ENCODE measurements around the gene REELD1. TPM values are rescaled to one million over a fixed set of nuclear protein-coding genes. Genes with fewer than 3 reads are reported as not detected.

REELD1 gene
- total RNA-seq, 1 donor from 2014 or later, result 0.74 TPM

DNA sequence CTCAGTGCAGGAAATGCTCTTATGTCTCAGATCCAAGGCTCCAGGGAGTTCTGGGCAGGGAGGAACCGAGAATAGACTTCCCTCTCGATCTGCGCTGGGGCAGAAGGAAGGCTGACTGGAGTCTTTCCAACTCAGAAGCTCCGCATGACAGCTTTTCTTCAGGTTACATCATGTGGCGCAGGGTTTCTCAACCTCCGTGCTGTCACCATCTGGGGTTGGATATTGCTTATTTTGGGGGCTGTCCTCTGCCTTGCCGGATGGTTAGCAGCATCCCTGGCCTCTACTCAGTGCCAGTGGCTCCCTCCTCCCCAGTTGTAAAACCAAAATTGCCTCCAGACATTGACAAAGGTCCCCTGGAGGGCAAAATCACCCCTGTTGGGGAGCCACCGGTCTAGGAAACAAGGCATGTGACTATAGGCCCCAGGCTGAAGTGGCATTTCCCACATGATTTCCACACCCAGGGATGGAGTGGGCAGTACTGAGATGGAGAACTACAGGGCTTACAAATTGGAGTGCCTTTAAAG is 21.4 kb downstream of the REELD1 start:
- H3K36me3 ChIP-seq, result no peaks in the 10 kb centered on the region
- H3K9me3 ChIP-seq, result no peaks in the 10 kb centered on the region
- no peak overlapping the region for H3K27ac ChIP-seq
- intact Hi-C loops (cut with DNase I), result no loop called here
- TF ChIP-seq POLR2AphosphoS5 (IDR thresholded peaks at IDR 0.05; ENCODE audit: insufficient read depth in 1 of 2, low read depth in 1 of 2) (no peak), POLR2A (IDR thresholded peaks at IDR 0.05) (no peak)
- TF ChIP-seq, protein P1, sequence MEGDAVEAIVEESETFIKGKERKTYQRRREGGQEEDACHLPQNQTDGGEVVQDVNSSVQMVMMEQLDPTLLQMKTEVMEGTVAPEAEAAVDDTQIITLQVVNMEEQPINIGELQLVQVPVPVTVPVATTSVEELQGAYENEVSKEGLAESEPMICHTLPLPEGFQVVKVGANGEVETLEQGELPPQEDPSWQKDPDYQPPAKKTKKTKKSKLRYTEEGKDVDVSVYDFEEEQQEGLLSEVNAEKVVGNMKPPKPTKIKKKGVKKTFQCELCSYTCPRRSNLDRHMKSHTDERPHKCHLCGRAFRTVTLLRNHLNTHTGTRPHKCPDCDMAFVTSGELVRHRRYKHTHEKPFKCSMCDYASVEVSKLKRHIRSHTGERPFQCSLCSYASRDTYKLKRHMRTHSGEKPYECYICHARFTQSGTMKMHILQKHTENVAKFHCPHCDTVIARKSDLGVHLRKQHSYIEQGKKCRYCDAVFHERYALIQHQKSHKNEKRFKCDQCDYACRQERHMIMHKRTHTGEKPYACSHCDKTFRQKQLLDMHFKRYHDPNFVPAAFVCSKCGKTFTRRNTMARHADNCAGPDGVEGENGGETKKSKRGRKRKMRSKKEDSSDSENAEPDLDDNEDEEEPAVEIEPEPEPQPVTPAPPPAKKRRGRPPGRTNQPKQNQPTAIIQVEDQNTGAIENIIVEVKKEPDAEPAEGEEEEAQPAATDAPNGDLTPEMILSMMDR (IDR thresholded peaks at IDR 0.05), result no peak
- H3K4me3 ChIP-seq, result no peak overlapping the region
- no peaks in the 10 kb centered on the region for H3K4me1 ChIP-seq
- no peaks in the 10 kb centered on the region for H3K27me3 ChIP-seq
- no peak for DNase-seq (ENCODE audit: extremely low spot score in 2 of 2)

DNA sequence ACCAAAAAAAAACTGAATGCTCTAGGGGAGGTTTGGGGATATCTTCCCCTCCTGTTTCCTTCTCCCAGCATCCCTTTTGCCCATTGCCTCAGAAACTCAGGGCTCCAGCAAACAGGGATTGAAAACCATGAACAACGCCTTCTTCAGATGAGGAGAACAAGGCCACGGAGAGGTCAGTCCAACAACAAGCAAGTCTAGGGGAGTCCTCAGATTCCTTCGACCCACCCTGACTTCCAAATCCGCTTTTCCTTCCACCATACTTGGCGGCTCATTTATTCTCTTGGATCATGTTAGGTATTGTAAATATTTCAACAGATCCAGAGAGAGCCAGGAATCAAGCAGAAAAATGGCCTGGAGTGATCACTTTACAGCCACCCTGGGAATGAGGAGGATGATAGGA is 21.9 kb downstream of the REELD1 start:
- Histone ChIP-seq H3K4me3 (no peak overlapping the region), H3K9me3 (no peaks in the 10 kb centered on the region), H3K27ac (no peak overlapping the region), H3K27me3 (no peaks in the 10 kb centered on the region), H3K4me1 (no peaks in the 10 kb centered on the region), H3K36me3 (no peaks in the 10 kb centered on the region)
- DNase-seq (ENCODE audit: extremely low spot score in 2 of 2), result no peak
- TF ChIP-seq POLR2A (IDR thresholded peaks at IDR 0.05), result no peak
- TF ChIP-seq, protein P1 (IDR thresholded peaks at IDR 0.05), result no peak
- no peak for TF ChIP-seq POLR2AphosphoS5 (IDR thresholded peaks at IDR 0.05; ENCODE audit: insufficient read depth in 1 of 2, low read depth in 1 of 2)
- intact Hi-C loops (cut with DNase I), result no loop called here

DNA sequence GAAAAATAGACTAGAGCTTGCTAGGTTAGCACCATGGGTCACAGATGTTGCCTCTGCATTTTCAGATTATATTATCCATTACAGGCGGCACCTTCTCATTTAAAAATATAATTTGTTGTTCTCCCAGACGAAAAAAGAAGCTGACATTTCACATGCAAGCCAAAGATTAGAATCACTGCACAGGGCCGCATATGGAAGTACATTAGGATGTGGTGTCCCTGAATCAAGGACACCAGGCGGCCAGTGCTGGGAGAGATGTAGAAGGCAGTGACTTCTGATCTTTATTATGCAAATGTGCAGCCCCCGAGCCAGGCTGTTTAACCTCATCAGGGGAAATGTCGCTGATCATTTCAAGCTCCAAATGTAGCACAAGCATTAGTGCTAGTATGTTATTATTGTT is 22.8 kb downstream of the REELD1 start:
- Histone ChIP-seq H3K4me3 (no peak overlapping the region), H3K9me3 (no peaks in the 10 kb centered on the region), H3K36me3 (no peaks in the 10 kb centered on the region), H3K27me3 (no peaks in the 10 kb centered on the region), H3K27ac (no peak overlapping the region), H3K4me1 (peaks cover 9% of the 10 kb centered on the region)
- no peak for DNase-seq (ENCODE audit: extremely low spot score in 2 of 2)
- no peak for TF ChIP-seq POLR2A (IDR thresholded peaks at IDR 0.05)
- TF ChIP-seq, protein P1 (IDR thresholded peaks at IDR 0.05), result no peak
- TF ChIP-seq POLR2AphosphoS5 (IDR thresholded peaks at IDR 0.05; ENCODE audit: insufficient read depth in 1 of 2, low read depth in 1 of 2), result no peak
- intact Hi-C loops (cut with DNase I), result no loop called here

DNA sequence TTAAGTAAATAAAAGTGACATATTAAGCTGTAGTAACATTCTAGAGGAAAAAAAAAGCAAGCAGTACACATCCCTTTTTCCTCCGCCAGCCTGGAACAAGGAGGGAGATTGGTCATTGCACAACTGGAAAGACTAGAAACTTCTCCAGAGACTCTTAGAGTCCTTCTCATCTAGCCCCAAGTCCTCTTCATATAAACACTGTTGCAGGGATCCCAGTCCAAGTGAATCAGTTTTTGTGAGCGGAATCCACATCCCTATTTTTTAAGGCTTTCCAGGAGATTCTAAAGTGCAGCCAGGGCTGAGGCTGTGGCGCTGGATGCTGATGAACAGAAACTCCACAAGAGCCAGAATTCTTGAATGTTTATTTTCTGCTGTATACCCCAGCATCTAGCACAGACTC is 23.8 kb downstream of the REELD1 start:
- Histone ChIP-seq H3K27ac (no peak overlapping the region), H3K36me3 (no peaks in the 10 kb centered on the region), H3K4me1 (peaks cover 17% of the 10 kb centered on the region), H3K27me3 (no peaks in the 10 kb centered on the region), H3K4me3 (no peak overlapping the region), H3K9me3 (no peaks in the 10 kb centered on the region)
- intact Hi-C loops (cut with DNase I), result no loop called here
- TF ChIP-seq POLR2A (IDR thresholded peaks at IDR 0.05) (no peak), POLR2AphosphoS5 (IDR thresholded peaks at IDR 0.05; ENCODE audit: insufficient read depth in 1 of 2, low read depth in 1 of 2) (no peak)
- TF ChIP-seq, protein P1 (IDR thresholded peaks at IDR 0.05), result no peak
- DNase-seq (ENCODE audit: extremely low spot score in 2 of 2), result no peak

DNA sequence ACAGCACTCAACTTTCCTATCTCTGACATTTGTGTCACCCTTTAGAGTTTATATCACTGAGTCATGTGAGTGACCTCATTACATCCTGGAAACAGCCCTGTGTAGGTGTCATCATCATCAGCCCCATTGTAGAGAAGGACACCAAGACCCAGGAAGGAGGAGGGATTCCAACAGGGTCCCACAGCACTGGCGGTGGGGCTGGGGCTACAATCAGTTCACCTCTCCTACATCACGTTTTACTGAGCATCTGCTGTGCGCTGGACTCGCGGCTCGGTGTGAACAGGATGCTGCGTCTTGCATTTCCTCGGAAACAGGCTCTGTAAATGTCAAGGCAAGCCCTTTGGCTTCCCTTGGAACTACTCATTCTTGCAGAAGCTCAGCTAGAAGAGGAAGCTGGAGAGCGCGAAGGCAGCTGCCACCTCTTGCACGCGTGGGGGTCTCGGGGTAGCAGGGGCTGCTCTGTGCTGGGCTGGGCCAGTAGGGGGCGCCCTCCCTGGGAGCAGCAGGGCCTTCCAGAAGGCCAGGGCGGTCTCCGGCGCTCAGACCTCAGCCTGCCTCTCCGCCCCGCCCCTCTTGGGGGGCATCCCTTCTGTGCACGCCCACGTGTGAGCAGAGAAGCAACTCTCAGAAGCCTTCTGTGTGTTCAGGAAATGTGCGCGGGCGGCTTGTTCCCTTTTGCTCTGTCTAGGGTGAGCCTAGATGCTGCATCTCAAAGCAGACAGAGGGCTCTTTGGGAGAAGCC is 29.0 kb downstream of the REELD1 start:
- Histone ChIP-seq H3K4me3 (no peak overlapping the region), H3K9me3 (no peaks in the 10 kb centered on the region)

More for the DNA sequence above, 29.0 kb downstream of the REELD1 start:
- Histone ChIP-seq H3K4me1 (peaks cover 17% of the 10 kb centered on the region), H3K36me3 (no peaks in the 10 kb centered on the region), H3K27me3 (no peaks in the 10 kb centered on the region), H3K27ac (no peak overlapping the region)
- no peak for DNase-seq (ENCODE audit: extremely low spot score in 2 of 2)
- no peak for TF ChIP-seq POLR2AphosphoS5 (IDR thresholded peaks at IDR 0.05; ENCODE audit: insufficient read depth in 1 of 2, low read depth in 1 of 2)
- TF ChIP-seq, protein P1 (IDR thresholded peaks at IDR 0.05), result no peak
- TF ChIP-seq POLR2A (IDR thresholded peaks at IDR 0.05), result no peak
- intact Hi-C loops (cut with DNase I), result no loop called here

Measured in vagina (tissue), 2 donors.